GM10847 (cell line): ENCODE measurements around the gene DNAAF5.

Experiments
- POLR2A ChIP-seq: IDR thresholded peaks from 2 replicates; pipeline ENCODE4 v1.6.1; 2011; ENCODE audit not compliant: insufficient read length; ENCODE audit errors: extremely low read depth

Gene DNAAF5

DNA sequence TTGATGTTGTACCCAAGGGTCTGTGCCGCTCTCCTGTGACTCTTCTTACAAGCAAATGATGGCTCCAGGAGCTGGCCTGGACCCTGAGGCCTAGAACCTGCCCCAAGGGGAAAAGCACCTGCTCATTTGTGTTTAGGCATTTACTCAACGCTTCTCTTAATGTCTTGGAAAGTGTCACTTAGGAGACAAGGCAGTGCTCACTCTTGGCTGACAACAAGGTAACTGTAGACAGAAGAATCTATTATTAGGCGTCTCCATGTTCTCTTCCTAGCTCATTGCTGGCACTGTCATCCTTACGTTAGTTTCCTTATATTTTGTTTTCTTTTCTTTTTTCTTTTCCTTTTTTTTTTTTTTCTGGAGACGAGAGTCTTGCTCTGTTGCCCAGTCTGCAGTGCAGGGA is 67.7 kb downstream of the DNAAF5 start:
- no peak for TF ChIP-seq POLR2A

DNA sequence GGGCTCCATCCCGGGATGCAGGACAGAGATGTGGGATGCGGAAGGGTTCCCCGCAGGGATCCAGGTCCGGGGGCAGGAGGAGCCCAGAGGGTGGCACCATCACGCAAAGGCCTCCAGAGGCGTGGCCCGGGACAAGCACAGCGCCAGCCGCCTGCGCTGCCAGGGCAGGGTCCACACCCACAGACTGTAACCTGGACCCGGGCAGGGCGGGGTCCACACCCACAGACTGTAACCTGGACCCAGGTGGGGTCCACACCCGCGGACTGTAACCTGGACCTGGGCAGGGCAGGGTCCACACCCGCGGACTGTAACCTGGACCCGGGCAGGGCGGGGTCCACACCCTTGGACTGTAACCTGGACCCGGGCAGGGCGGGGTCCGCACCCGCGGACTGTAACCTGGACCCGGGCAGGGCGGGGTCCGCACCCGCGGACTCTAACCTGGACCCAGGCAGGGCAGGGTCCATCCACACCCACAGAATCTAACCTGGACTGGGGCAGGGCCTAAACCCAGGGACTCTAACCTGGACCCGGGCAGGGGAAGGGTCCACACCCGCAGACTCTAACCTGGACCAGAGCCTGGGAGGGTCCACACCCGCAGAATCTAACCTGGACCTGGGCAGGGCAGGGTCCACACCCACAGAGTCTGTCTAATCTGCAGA is 68.3 kb downstream of the DNAAF5 start:
- TF ChIP-seq POLR2A, result no peak

DNA sequence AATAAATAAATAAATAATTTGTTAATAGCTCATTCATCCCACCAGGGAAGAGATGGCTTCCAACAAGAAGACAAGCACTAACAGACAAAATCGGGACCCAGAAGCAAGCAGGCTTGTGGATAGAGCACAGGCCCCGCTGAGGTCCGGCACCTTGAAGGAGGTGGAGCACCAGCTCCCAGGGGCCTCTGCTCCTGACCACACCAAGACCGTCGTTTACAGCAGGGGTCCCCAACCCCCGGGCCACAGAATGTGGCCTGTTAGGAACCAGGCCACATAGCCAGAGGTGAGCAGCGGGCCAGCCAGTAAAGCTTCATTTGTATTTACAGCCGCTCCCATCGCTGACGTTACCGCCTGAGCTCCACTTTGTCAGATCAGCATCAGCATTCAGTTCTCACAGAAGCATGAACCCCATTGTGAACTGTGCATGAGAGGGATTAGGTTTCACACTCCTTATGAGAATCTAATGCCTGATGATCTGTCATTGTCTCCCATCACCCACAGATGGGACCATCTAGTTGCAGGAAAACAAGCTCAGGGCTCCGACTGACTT is 72.5 kb downstream of the DNAAF5 start:
- no peak for TF ChIP-seq POLR2A

DNA sequence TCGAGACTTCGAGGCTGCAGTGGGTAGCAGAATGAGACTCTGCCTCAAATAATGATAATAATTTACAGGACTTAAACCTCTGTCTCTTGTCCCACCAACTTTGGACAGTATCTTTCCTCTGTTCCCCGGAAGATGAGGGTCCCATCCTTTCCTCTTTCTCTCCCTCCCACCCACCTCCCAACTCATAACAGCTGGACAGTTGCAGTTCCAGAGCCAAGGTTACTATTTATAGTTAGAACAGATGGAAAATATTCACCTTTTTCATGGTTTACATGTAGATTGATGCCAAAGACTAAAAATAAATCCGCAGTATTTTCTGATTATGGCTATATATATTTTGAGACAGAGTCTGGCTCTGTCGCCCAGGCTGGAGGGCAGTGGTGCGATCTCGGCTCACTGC is 74.2 kb downstream of the DNAAF5 start:
- TF ChIP-seq POLR2A, result no peak

DNA sequence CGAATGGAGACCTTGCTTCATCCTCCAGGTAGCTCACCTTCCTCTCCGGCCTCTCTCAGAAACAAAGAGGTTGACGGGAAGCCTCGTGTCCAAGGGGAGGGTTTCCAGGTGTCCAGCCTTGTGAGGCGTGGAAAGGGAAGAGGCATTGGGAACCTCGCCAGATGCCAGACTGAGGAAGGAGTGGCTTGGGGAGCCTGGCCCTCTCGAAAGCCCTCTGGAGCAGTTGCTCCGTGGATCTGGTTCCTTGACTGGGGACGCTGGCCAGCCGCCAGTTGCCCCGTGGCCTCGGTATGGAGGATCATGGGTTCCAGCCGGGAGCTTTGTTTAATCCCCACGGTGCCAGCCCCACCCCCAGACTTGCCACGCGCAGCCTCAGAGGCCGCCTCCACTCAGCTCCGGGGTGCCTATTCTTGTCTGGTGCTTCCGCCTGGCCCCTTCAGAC is 75.5 kb downstream of the DNAAF5 start:
- TF ChIP-seq POLR2A, result no peak

DNA sequence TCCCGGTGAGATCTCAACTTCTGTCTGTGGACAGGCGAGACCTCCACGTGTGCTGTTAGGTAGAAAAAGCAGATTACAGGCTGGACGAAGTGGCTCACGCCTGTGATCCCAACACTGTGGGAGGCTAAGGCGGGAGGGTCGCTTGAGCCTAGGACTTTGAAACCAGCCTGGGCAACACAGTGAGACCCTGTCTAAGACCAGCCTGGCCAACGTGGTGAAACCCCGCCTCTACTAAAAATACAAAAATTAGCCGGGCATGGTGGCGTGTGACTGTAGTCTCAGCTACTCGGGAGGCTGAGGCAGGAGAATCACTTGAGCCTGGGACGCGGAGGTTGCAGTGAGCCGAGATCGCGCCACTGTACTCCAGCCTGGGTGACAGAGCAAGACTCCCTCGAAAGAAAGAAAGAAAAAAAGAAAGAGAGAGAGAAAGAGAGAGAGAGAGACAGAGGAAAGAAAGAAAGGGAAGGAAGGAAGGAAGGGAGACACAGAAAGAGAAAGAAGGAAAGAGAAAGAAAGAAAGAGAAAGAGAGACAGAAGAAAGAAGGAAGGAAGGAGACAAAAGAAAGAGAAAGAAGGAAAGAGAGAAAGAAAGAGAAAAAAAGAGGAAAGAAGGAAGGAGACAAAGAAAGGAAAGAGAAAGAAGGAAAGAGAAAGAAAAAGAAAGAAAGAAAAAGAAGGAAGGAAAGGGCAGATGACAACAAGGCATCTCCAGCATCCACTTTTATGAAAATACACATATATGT is 76.2 kb downstream of the DNAAF5 start:
- TF ChIP-seq POLR2A, result no peak

DNA sequence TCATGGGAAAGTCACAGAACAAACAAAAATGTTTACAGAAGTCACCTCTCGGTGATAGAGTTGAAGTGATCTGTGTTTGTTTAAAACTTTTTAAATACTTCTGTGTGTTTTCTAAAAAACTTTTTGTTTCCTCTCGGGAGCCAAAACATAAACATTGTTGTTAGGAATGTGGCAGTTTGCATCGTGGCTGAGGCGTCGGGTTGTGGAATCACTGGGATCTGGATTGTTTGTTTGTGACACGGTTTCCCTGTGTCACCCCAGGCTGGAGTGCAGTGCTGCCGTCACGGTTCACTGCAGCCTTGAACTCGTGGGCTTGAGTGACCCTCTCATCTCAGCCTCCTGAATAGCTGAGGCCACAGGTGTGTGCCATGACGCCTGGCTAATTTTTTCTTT is 76.7 kb downstream of the DNAAF5 start:
- no peak for TF ChIP-seq POLR2A

DNA sequence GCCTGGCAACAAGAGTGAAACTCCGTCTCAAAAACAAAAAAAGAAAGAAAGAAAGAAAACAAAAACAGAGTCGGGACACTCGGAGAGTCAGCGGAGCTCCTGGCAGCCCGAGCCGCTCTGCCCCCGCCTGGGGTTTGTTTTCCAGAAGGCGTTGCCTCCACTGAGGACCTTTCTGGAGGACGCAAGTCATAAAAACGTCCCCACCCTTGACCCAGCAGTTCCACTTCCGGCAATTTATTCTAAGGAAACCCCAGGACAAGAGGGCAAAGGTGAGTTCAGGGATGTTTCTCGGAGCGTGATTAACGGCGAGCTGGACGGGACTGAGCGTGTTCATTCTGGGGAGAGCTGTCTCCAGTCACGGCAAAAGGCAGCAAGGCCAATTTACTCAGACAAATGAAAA is 78.8 kb downstream of the DNAAF5 start:
- TF ChIP-seq POLR2A, result no peak

DNA sequence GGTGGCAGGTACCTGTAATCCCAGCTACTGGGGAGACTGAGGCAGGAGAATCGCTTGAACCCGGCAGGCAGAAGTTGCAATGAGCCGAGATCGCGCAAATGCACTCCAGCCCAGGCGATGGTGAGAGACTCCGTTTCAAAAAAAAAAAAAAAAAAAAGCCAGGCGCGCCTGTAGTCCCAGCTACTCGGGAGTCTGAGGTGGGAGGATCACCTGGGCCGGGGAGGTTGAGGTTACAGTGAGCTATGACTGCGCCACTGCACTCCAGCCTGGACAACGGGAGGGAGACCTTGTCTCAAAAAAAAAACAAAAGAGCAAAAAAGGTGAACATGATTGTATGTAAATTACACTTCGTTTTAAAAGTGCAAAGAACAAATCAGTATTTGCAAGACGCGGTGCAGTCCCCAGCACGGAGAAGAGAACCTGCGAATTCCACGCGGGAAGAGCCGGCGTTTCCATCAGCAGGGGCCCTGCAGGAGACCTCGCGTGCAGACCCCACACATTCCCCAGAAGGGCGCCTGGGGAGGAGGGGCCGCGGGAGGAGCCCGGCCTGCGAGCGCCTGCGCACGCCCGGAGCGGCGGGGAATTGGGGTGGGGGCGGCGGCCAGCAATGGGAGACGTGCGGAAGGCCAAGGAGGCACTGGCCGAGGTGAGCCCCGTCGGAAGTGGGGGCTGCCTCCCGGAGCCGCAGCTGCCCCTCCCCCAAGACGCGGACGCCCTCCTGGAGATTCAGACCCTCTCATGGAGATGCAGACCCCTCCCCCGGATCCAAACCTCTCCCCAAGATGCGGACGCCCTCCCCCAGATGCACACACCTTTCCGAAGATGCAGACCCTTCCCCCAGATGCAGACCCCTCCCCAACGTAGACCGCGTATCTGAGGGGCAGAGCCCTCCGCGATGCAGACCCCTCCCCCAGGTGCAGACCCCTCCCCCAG is 89.1 kb downstream of the DNAAF5 start:
- TF ChIP-seq POLR2A, result no peak

DNA sequence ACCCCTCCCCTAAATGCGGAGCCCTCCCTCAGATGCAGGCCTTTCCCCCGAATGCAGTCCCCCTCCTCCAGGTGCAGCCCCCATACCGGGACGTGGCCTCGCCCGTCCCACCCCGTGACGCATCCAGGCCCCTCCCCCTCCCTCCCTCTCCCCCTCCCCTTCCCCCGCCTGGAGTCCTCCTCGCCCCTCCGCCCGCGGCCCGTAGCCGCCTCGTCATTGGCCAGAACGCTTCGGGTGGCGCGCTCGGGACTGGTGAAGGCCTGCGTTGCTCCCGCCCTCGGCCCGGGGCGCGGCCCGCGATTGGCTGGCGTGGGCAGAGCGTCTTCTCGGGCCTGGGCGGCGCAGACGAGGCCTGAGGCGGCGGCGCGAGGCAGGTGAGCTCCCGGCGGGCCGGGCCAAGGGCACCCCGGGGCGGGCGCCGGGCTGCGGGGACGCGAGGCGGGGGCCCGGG is 89.8 kb downstream of the DNAAF5 start:
- TF ChIP-seq POLR2A, result peak; percentile 77

DNA sequence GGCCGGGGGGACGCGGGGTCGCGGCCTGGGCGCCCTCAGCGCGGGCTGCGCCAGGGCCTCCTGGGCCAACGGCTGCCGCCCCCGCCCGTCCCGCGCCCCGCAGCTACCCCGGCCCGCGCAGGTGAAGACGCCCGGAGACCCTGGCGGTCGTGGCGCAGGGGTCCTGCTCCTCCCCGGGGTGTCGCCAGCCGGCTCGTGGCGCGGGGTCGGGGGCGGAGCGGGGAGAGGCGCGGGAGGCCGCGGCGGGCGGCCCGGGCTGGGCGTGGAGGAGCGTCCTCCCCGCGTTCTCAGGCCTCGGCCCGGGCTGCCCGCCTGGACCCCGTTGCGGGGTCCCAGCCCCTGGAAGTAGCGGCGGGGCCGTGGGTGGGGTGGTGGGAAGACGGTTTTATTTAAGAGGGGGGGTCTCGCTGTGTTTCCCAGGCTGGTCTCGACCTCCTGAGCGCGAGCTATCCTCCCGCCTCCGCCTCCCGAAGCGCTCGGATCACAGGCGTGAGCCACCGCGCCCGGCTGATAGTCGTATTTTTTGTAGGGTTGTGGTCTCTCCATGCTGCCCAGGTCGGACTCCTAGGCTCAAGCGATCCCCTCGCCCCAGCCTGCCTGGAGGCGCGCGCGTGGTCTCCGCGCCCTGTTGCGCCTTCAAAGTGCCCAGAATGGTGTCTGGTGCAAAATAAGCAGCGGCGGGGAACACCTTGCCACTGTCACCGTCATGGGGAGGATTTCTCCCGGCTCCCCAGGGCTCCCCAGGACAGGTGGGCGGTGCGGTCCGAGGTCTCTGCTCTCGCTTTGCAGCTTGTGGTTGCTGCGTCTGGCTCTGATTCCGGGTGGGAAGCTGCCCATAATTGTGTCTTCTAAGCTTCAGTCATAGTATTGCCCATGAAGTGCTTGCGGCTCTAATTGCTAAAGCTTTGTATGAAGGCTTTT is 90.5 kb downstream of the DNAAF5 start:
- no peak for TF ChIP-seq POLR2A

DNA sequence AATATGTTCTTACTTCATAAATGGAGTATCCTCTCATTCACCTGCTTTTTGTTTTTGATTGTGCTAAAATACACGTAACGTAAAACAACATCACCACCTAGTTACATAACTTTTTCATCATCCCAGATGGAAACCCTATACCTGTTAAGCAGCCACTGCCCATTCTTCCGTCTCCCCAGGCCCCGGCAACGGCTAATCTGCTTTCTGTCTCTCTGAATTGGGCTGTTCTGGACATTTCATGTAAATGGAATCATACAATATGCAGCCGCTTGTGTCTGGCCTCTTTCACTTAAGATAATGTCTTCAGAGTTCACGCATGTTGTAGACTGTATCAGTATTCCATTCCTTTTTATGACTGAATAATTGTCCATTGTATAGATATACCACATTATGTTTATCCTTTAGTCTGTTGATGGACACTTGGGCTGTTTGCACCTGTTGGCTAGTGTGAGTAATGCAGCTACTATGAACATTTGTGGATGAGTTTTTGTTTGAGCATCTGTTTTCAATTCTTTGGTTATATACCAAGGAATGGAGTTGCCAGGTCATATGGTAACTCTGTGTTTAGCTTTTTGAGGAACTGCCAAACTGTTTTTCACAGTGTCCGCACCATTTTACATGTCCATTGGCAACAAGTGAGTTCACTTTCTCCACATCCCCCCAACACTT is 91.7 kb downstream of the DNAAF5 start:
- TF ChIP-seq POLR2A, result no peak

DNA sequence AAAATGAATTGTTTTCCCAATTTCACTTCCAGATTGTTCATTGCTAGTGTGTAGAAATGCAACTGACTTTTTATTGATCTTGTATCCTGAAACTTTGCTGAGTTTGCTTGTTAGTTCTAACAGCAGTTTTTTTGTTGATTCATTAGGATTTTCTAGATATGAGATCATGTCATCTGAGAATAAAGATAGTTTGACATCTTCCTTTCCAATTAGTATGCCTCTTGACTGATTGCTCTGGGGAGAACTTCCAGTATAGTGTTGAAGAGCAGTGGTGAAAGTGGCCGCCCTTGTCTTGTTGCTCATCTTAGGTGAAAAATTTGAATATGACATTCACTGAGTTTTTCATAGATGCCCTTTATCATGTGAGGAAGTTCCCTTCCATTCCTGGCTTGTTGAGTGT is 93.8 kb downstream of the DNAAF5 start:
- no peak for TF ChIP-seq POLR2A

DNA sequence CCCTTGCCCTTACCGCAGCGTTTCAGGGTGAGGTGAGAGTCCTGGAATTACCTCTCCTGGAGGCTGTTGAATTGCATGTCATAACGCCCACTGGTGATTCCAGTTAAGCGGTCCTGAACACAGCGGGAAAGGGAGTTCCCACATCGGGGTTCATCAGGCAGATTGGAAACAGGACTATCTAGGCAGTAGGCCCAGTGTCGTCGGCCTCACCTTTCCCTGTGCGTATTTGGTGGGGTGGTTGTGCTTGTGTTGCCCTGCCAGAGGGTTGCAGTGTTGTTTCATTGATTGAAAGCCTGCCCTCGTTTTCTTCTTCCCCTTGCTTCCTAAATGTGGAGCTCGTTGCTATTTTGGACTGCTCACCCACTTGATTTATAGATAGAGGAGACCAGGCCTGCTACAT is 95.2 kb downstream of the DNAAF5 start:
- no peak for TF ChIP-seq POLR2A
